HG03045 (cell line): ENCODE measurements around the gene ZNF436.
A peak's percentile ranks its signal among the peaks of the same experiment; 100 is the strongest.

ENCODE experiments used
- ATAC-seq: cut with Tn5 transposase; IDR thresholded peaks from one replicate; pipeline ENCODE4 v1.9.1; 2021; ENCODE audit warnings: mild to moderate bottlenecking, moderate library complexity; ENCODE audit not compliant: unreplicated experiment

Gene ZNF436

GRCh38 chr1:23367791-23368561 is 1.7 kb downstream of the ZNF436 start:
- ATAC-seq = peak; percentile 92

- ATAC-seq = no peak
Observed at GRCh38 chr1:23367451-23367790, 2.2 kb downstream of the ZNF436 start.

DNA sequence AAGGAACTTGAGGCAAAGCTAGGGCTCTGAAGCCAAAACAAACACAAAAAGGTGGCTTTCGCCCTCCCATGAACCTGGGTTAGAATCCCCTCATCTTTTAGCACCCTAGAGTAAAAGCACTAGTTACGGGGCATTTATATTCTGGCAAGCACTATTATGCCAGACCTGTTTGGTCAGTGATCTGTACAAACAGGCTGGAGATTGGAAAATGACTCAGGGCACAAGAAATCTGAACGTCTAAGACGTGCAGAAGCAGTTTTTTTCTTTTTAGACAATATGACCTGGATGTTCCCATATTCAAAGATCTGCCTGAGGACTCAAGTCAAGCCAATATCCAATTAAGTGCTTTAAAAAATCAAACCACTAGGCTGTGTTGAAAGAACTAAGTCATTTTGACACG is 3.0 kb downstream of the ZNF436 start:
- ATAC-seq = no peak

GRCh38 chr1:23366146-23366545 is 3.5 kb downstream of the ZNF436 start:
- no peak for ATAC-seq

DNA sequence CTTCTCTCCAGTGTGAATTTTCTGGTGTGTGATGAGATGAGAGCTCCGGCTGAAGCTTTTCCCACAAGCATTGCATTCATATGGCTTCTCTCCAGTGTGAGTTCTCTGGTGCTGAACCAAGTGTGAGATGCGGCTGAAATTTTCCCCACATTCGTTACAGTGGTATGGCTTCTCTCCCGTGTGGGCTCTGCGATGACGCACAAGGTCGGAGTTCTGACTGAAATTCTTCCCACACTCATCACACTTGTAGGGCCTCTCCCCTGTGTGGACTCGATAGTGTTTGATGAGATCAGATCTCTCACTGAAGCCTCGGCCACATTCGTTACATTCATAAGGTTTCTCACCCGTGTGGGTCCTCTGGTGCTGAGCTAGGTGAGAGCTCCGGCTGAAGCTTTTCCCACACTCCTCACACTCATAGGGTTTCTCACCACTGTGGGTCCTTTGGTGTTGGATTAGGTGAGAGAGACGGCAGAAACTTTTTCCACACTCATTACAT is 7.4 kb downstream of the ZNF436 start:
- ATAC-seq = no peak

GRCh38 chr1:23358310-23358875 is 11.2 kb downstream of the ZNF436 start:
- no peak for ATAC-seq

DNA sequence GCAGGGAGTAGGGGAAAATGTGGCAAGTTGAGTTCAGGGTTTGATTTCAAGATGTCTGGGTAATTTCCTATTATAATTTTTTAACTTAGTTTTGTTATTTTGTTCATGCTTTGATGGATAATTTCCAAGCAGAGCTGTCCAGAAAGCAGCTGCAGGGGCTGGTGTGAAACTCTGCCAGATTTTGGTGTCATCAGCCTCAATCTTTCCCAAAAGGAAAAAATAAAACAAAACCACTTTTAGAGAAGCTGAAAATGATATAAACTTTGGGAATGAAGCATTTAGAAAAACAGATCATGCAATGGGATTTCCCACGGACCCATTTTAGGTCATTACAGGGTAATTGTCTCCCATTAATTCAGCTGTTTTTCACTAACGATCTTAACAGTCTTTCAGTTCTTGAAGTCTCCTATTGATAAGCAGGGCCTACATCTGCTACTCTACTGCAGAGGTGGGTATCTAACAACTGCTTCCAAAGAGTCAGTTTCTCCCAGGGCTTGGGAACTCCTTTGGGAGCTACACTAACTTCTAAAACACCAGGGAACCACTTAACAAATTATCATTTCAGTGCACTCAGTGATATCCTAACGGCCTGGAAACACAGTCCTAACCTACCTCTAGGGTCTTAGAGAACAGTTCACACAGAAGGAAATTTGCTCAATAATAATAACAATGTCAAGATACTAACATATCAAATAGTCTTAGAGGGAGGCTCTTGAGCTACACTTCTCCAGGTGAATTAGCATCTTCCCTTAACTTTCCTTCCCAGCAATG is 12.3 kb downstream of the ZNF436 start:
- ATAC-seq = no peak

- no peak for ATAC-seq
Observed at GRCh38 chr1:23356471-23357137, 13.0 kb downstream of the ZNF436 start.

- no peak for ATAC-seq
Observed at GRCh38 chr1:23354245-23354644, 15.4 kb downstream of the ZNF436 start.

DNA sequence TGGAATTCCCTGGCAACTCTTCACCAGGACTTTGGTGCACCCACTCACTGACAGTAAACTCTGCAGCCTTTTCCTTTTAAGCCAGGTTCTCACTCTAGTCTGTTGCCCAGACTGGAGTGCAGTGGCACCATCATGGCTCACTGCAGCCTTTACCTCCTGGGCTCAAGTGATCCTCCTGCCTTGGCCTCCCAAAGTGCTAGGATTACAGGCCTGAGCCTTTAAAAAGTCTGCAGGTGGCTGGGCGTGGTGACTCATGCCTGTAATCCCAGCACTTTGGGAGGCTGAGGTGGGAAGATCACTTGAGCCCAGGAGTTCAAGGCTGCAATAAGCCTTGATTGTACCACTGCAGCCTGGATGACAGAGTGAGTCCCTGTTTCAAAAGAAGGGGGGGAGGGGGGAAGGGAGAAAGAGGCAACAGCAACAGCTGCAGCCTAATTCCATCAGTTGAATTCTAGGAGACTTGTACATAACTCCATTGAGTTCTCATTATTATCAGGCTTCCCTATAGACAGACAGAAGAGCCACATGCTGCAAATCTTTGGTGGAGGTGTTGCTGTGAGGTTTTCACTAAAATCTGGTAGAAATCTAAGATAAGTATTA is 17.4 kb downstream of the ZNF436 start:
- no peak for ATAC-seq

DNA sequence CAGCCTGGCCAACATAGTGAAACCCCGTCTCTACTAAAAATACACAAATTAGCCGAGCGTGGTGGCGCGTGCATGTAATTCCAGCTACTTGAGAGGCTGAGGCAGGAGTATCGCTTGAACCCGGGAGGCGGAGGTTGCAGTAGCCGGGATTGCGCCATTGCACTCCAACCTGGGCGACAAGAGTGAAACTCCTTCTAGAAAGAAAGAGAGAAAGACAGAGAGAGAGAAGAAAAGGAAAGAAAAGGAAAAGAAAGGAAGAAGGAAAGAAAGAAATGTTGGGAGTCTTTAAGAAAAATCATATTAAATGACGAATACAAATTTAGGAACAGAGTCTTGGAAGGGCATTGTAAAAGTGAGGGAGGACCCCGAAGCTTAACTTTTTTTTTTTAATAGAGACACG is 23.7 kb downstream of the ZNF436 start:
- no peak for ATAC-seq

GRCh38 chr1:23344987-23345472 is 24.6 kb downstream of the ZNF436 start:
- ATAC-seq = no peak

DNA sequence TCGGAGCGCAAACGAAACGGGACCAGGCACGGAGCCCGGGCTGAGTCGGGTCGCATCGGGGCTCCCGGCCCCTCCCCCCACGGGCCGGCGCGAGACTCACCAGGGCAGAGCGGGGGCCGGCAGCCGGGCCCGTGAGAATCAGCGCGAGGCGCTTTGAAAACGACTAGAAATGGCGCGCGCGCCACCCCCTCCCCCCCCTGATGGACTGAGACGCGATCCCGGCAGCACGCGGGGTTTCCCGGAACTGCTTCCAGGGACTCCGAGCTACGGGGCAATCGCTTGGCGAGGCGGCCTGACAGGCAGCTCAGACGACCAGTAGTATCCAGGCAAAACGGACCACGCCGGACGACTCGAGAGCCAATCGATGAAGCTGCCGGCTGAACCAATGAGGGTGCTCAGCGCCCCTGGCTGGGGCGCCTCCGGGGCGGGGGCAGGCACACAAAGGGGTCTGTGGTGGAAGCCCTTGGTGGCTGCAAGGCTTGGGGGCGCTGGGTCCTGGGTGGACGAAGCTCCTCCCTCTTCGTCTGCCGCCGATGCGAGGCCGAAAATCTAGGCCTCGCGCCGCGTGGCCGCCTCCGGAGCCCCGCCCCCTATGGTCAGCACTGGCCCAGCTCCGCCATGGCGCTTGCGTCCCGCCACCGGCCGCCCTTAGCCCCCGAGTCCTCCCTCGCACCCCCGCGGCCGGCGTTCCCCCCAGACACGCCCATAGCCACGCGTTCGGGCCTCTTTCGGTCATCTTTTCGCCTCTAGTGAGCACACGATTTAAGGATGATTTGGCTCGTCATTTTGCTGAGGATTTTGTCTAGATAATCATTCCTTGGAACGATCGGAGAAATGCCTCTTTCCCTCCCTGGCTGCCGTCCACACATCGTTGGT is 25.3 kb downstream of the ZNF436 start, which contains the start of gene HNRNPR:
Gene HNRNPR (minus strand): TSS at position 174 of the 876 bp plus-strand sequence. CDS start 3,276 bp downstream, outside the sequence.
- ATAC-seq = peak; percentile 91

DNA sequence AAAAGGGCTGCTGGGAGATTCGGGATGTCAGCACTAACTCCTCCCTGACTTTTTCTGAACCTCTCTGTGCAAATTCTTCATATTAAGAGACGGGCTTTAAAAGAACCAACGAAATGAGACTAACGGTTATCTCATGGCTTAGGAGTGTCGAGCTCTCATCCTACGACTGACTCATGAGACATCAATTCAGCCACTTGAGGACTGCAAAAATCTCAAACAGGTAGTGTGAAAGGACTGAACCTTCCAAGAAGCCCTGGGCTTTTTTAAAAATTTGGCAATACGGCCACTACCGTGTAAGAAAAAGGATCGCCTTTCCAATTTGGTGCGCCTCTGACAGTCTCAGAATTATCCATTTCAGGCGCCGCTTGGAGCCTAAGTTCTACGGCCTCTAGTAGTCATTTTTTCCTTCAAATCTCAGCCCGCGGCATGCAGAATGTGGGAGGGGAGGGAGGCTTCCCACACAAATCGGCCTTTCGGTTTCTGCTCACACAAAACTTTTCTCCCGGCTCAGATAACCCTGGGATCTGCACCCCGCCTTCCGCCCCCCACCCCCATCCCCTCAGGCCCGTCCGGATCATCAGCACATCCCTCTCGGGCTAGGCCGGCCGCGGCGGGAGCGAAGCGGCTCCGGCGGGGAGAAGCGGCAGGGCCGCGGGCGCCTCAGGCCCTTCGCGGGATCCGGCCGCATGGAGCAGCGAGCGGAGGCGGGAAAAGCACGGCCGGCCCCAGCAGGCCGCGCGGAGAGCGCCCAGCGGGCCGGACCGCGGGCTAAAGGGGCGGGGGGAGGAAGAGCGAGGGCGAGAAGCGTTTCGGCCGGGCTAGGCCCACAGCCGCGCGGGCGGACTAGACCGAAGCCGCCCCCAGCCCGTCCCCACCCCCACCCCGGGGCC is 26.2 kb downstream of the ZNF436 start:
- ATAC-seq = peak; percentile 17

GRCh38 chr1:23341931-23342692 is 27.5 kb downstream of the ZNF436 start:
- ATAC-seq = no peak

DNA sequence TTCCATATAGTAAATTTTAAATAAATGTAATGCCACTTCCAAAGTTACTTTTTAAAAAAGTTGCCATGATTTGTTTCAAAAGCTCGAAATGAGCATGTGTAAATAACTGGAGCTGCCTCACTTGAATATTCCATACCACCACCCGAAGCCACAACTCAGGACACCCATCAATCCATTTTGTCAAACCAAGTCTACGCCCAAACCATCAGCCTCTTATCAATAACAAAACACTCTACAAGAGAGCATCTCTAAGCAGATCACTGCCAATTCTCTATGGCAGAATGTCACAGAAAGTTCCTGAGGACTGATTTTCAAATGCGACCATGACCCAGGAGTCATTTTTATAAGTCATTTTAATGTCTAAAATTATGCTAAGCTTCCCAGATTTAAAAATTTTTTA is 30.0 kb downstream of the ZNF436 start:
- no peak for ATAC-seq

DNA sequence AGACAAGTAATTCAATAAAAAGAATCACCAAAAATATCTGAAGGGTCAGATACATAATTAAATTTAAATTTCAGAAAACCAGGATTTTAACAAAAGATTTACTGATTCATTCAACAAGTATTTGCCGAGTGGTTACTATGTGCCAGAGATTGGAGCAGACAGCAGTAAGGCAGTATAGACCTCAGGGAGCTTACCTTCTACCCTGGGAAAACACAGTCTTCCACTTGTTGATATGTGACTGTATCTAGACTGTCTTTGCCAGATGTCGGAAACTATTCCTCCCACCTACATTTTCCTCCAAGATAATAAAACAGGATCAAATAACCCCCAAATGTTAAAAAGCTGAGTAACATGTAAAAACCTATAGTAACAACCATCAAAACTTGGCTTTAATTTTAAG is 31.8 kb downstream of the ZNF436 start:
- ATAC-seq = no peak

GRCh38 chr1:23331713-23332112 is 37.9 kb downstream of the ZNF436 start:
- no peak for ATAC-seq
